ENCODE results near the gene EED.
"Not testable (repeated sequence)": the region's sequence is repeated elsewhere in the genome, so short reads cannot be mapped to it uniquely, and the experiment has no call there.

EED gene

DNA sequence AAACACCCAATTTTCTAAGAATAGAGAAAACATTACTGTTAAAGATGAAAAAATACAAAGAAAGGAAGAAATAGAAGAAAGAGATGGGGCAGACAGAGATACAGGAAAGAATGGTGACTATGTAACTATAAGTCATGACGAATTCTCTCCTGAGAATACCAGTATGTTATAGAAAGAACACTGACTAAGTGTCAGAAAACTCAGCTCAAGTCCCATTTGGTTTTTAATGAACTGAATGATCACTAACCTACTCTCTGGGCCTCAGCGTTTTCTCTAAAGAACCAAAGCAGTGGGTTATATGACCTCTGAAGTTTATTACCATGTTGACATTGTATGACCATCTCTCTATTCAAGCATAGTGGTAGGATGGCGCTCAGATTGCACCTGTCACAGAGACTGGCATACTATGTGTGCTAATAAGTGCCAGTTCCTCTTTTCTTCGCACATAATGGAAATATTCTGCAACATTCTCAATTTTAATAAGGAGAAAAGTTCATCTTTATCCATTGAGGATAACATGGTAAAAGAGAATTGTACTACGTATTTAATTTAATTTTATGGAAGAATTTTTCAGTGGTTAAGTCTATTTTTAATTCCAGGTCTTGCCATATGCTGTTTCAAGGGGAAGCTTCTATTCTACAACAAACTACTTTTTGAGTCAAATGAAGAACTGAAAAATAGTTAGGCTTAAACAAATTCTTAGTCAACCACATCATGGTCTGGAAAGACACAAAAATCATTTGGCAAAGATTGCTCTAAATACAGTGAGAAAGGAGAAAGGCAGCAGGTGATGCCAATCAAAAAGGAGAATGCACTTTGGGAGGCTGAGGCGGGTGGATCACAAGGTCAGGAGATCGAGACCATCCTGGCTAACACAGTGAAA, 25.0 kb upstream of the EED start:
- no peak for DNase-seq

DNA sequence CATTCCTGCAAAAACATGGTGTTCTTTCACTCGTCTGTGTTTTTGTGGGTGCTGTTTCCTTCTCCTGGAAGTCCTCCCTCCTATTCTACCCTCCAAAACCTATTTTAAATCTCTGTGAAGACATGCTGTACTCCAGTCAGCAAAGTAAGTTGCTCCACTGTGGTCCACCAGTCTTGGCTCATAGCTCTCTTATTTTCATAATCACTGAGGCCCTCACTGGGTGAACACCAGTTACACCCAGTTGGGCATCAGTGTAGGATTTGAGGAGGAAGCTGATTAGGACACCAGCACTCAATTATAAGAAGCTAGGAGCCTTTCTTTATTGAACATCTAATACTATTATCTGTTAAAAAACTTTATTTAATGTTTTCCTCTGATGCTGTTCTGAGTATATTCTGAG, 23.9 kb upstream of the EED start:
- no peak for DNase-seq

DNA sequence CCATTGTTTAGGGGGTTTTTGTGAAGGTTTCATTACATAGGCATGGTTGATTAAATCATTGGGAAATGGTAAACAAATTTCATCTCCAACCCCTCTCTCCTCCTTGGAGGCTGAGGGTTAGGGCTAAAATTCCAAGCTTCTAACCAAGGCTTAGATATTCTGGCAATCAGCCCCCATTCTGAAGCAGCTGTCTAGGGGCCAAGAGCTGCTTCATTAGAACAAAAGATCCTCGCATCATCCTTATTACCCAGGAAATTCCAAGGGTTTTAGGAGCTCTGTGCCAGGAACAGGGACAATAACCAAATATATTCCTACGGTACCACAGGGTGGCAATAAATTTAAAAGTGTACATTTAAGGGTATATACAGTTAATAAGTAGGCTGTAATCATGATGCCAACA, 22.5 kb upstream of the EED start:
- DNase-seq, result no peak

DNA sequence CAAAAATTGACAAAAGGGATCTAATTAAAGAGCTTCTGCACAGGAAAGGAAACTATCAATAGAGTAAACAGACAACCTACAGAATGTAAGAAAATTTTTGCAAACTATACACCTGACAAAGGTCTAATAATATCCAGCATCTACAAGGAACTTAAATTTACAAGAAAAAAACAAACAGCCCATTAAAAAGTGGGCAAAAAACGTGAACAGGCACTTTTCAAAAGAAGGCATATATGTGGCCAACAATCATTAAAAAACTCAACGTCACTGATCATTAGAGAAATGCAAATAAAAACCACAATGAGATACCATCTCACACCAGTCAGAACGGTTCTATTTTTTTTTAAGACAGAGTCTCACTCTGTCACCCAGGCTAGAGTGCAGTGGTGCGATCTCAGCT, 20.0 kb upstream of the EED start:
- DNase-seq, result not testable (repeated sequence)

DNA sequence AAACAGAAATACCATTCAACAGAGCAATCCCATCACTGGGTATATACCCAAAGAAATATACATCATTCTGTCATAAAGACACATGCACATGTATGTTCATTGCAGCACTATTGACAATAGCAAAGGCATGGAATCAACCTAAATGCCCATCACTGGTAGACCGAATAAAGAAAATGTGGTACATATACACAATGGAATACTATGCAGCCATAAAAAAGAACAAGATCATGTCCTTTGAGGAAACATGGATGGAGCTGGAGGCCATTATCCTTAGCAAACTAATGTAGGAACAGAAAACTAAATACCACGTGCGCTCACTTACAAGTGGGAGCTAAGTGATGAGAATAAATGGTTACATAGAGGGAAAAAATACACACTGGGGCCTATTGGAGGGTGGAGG, 19.2 kb upstream of the EED start:
- DNase-seq, result not testable (repeated sequence)

DNA sequence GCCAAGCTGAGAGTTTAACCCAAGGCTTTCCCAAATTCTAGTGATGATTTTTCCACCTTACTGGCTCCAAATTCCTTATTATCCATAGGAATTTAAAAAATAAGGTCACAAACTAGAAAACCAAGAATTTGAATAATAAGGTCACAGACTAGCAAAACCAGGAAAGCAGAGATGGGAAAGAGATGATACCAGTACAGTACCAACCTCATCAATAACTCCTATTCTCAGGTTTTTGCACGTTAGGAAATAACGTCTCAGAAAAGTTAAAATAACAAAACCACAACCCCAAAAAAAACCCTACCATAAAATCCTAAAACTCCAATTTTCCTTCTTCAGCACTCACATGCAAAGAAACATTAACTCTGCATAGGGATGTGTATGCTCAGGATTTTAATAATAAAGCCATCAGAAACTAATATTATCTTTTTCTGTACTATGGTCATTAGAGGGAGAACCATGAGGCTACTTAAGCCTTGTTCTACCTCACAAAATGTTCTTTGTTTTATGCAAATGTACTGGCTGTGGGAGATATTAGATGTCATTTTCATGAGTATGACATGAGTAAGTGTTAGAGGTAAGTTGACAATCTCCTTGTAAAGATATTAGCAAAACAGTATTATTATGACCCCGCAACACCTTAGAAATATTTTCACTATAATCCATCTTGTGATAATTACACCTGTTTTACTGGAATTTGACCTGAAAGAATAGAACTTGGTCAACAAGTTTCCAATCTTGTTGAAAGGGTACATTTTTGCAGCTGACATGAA, 16.1 kb upstream of the EED start:
- DNase-seq, result no peak

DNA sequence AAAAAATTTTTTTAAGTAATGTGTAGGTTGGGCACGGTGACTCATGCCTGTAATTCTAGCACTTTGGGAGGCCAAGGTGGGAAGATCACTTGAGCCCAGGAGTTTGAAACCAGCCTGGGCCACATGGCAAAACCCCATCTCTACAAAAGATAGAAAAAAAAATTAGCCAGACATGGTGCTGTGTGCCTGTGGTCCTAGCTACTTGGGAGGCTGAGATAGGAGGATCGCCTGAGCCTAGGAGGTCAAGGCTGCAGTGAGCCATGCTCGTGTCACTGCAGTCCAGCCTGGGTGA, 15.6 kb upstream of the EED start:
- DNase-seq, result not testable (repeated sequence)

DNA sequence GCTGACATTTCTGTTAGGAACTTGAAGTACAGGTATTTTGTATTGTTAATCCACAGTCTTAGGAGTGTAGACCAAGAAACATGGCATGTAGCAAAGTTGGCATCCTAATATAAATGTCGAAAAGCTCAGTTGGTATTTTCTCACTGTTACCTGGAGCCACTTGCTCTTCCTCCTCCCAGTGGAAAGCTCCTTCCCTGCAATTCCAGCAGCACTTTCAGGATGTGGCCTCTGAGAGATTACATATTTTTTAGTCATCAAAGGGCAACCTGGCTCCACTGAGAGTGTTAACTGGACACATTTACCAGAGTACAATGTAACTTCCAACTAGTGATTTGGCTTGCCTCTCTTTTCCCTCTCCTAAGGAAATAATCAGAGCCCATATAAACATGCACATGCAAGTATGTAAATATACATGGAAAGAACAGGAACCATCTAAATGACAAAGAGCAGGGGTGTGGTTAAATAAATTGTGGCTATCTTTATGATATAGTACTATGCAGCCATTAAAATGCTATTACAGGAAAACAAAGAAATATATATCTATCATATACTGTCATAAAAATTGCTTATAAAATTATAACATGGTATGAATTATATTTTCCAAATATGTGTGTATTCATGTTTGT, 14.3 kb upstream of the EED start:
- no peak for DNase-seq

DNA sequence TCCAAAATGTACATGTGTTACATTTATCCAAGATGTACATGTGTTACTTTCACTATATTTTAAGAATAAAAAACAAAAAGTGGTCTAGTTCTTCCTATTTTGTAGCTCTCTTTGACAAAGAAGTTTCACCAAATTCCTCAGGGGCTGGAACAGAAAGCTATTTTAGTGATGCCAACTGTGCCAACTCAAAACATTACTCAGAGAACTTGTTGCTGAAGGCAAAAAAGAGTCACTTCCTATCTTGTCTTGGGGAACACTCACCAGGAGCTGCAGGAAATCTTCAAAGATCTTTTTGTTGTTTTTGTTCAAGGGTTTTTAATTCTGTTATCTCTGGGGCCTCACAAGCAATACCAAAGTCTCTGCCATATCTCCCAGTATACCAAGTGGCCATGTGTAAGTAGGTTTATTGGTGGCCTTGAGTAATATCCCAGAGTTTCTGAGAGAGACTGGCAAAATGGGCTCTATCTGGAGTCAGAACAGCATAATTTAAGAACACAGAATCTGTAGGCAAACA, 13.6 kb upstream of the EED start:
- DNase-seq, result no peak

DNA sequence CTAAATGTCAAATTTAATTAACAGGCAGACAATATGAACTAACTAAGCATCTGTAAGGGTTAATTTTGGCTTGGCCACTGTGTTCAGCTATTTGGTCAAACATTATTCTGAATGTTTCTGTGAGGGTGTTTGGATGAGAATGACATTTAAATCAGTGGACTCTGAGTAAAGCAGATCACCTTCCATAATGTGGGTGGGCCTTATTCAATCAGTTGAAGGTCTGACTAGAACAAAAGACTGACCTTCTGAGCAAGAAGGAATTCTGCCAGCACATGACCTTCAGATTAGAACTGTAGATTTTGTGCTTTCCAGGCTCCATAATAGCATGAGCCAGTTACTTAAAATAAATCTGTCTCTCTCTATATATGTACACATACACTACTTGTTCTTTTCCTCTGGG, 12.0 kb upstream of the EED start:
- DNase-seq, result no peak

DNA sequence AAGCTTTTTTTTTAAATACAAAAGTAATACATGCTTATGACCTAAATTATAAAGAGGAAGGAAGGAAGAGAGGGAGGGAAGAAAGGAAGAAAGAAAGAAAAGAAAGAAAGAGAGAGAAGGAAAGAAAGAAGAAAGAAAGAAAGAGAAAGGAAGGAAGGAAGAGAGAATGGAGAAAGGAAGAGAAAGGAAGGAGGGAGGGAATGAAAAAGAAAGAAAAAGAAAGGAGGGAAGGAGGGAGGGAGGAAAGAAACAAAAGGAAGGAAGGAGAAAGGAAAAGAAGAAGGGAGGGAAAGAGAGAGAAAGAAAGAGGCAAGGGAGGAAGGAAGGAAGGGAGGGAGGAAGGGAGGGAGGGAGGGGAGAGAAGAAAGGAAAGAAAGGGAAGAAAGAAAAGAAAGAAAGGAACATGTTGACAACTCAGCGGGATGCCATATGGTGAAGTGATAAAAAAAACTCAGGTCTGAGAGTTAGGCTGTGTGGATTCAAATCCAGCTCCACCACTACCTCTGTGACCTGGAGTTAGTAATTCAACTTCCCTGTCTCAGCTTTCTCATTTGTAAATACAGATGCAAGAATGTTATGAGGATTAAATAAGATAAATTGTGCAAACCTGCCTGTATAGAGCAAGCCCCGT, 9.6 kb upstream of the EED start:
- no peak for DNase-seq

DNA sequence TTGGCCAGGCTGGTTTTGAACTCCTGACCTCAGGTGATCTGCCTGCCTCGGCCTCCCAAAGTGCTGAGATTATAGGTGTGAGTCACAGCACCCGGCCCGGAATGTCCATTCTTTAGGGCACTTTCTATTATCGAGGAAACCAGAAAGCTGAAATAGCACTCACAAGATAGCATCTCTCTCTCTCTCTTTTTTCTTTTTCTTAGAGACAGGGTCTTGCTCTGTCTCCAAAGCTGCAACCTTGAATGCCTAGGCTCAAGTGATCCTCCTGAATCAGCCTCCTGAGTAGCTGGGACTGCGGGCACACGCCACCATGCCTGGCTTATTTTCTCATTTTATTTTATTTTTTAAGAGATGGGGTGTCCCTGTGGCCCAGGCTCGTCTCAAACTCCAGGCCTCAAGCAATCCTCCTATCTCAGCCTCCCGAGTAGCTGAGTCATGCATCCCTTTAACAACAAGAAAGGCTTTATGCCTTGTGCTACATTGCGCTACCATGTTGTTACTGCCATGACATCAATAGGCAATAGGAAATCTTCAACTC, 7.2 kb upstream of the EED start:
- no peak for DNase-seq

DNA sequence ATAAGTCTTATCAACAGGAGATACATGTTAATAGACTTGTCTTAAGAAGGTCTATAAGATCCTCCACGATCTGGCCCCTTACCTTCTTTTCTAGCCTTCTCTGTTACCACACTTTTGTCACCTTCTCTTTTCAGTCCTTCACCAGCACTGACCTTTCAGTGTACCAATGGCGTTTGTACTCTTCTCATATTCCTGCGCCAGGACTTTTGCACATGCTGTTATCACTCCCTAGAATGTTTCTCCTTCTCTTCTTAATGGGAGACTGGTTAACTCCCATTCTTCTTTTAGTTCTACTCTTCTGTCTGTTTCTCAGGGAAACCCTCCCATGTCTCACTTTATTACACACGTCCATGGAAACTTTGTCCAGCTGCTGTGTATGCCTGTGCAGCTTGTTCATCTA, 4.4 kb upstream of the EED start:
- no peak for DNase-seq

DNA sequence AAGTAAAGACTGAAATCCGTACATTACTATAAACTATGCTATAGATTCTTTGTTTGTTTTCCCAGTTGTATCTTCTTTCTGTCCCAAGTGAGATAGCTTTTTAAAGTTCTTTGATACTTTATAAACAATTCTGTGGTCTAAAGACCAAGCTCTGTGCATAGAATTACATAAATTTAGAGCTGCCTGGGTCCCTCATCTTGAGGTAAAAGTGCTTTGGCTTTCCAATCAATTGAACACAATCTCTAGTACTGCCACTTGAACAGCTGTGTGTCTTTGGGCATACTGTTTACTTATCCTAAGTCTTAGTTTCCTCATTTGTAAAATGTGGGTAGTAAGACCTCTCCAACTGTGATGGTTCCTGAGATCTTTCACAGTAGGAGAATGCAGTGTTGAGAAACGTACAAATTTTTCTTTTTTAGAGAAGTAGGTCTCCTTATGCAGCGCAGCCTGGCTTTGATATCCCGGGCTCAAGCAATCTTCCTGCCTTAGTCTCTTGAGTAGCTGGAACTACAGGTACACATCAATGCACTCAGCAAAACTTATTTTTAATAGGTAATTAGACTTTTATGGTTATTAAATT, 2.5 kb upstream of the EED start:
- no peak for DNase-seq

DNA sequence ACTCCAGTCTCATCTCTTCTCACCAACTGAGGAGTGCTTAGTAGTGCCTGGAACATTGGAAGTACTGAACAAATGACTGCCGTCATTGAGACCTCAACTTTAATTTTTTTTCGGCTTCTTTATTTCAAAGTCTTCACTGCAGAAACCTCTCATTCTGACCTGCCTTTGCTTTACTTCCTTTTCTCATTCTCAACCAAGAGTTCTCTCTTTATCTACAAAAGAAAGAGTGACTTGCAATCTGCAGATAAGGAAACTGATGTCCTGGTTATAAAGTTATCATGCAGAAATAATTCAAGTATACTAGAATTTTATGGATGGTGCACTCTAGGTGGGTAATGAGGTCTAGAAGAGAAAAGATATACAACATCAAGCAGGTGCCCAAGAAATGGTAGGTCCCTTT, 1.2 kb upstream of the EED start:
- DNase-seq, result no peak

DNA sequence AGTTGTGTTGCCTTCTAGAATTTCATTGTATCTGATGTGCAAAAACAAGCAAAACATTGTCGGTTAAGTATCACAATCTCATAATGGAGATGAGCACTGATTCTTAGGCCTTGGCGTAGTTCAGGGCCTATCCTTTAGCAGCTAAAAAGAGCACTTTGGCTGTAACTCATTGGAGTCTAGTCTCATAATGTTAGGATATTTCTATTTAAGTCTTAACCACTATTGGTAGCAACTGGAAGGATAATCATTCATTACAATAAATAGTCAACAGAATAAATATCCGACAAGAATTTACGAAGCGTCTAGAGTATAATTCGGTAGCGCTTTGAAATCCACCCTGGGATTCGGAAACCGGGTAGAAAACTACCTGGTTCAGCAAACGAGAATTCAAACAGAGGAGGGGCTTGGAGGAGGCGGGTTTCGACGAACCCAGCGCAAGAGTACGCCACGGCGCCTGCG, 461 bp upstream of the EED start:
- DNase-seq, result peak; percentile 85

DNA sequence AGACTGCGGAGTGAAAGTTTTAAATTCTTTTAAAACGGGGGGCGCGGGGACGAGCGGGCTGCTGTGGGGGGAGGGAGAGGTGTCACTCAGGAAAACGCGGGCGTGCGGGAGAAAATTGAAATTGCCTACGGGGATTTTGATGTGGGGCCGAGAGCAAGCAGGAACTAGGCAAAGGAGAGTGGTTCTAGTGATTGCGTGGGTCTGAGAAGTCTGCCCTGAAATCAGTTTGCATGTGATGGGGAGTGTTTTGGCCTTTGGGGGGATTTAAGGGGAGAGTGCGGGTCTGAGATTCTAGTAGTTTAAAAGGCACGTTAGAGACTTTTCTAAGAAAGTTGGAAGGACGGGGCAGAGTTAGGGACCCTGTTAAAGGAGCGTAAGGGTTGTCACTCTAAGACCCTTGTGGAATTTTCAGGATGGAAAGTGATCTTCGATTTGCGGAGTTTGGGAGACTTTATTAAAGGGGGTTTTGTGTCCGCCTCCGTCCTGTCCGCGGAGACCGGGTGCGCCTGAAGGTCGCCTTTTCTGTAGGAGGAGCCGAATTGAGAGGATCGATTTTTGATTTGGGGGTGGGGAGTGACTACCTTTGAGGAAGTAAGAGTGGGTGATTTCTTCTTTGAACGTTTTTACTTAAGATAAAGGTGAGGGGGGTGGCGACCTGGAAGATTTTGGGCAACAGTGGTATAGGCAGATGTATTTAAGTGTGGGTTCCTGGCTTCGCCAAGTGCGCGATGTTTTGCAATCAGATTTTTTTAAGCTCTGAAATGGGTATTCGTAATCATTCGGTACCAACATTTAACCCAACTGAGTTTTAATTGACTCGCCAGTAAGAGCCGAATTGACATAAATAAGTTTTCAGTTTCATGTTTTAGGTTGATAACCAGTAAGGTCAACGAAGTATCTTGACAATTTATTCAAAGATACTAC, 1.1 kb downstream of the EED start:
- peak; percentile 2 for DNase-seq

DNA sequence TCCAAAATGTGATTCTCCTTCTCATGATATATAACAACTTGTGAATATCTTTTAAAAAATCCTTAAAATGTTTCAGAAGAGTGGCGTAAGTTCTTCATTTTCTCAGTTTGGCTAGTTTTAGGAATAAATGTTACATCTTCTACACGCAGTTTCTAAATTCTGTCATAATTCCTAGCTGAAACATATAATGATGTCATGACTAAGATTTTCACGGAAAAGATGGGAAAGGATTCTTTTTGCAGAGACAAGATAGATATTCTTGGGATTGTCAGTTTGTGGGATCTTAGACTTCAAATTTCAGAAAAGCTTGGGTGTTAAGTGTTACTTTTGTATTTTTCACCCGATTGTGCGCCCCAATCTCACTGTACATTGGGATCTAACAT, 1.7 kb downstream of the EED start:
- DNase-seq, result no peak

DNA sequence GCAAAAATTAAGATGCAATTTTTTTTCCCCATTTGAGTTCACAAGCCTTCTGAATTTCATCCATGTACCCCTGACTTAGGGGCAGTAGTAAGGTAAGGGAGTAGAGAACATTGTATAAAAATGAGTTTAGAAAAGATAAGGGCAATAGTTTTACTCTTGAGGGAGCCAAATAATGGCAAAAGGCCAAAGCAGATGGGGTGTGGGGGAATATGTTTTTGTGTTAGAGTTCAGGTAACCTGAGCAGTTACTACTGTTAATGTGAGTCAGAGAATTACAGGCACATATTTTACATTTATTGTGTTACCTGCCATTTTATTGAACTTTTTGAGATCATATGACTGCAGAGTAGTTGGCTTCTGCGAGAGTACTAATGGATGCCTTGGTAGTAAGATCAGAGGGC, 3.1 kb downstream of the EED start:
- no peak for DNase-seq

DNA sequence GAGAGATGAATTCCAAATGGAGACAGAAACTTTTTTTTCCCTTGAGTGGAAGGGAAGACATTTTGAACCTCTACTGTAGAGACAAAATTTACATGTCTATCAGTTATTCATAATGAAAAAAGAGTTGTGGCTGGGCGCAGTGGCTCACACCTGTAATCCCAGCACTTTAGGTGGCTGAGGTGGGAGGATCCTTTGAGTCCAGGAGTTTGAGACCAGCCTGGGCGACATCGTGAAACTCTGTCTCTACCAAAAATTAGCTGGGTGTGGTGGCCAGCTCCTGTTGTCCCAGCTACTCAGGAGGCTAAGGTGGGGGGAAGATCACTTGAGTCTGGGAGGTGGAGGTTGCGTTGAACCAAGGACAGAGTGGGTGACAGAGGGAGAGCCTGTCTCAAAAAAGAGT, 4.1 kb downstream of the EED start:
- no peak for DNase-seq

DNA sequence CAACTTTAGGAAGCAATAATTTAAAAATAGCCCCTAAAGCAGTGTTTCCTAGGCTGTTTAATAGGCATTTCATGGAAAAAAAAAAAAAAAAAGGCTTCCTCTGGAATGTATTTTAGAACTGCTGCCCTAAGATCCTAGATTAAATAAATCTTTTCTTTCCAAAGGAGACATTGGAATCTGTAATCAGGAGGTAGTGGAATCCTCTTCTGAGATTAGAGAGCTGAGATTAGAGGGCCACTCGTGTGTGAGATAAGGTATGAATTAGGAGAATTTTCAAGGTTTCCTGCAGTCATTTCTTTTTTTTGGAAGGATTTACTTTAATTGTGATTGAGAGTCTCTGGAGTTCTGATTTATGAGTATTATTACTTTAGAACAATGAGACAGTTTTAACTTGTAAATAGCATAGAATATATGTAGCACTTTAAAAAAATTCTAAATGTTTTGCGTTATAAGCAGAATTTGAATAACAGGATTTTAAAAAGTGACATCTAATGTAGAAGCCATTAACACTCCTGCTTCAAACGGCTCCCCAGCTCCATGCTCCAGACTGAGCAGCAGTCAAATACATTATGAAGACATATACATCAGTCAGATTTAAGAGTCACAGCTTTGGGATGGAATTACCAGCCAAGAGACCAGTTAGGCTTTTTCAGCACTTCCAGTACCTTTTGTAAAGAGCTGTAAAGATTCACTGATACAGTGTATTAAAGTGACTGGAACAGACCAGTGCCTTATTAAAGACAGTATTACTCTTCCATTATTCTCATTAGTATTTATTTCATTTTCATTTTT, 5.0 kb downstream of the EED start:
- DNase-seq, result no peak
